HepG2 (cell line): ENCODE data around the gene HYI.

Experiments
- HES4 ChIP-seq: sonication (generic); formaldehyde crosslinking; IDR thresholded peaks from 2 replicates; pipeline ENCODE4 v1.9.0; 2021; ENCODE audit warnings: mild to moderate bottlenecking, missing genetic modification reagents, borderline replicate concordance
- POLR2AphosphoS2 ChIP-seq: IDR thresholded peaks from 2 replicates; pipeline ENCODE4 v1.6.1; 2011; ENCODE audit warnings: low read depth, low read length, improper control_type of control experiment
- POLR2AphosphoS5 ChIP-seq: IDR thresholded peaks from 2 replicates; pipeline ENCODE4 v1.6.1; 2012; ENCODE audit warnings: low read depth, low read length
- TF ChIP-seq, protein P1 (sequence below): sonication (generic); formaldehyde crosslinking; IDR thresholded peaks from 2 replicates; pipeline ENCODE4 v1.4.0; 2020; ENCODE audit warnings: missing genetic modification reagents
- TF ChIP-seq, protein P2 (sequence below): sonication (generic); formaldehyde crosslinking; IDR thresholded peaks from 2 replicates; pipeline ENCODE4 v1.4.0; 2020; ENCODE audit warnings: missing genetic modification reagents
- TF ChIP-seq, protein P3 (sequence below): sonication (generic); formaldehyde crosslinking; IDR thresholded peaks from 2 replicates; pipeline ENCODE4 v1.4.0; 2020; ENCODE audit warnings: missing genetic modification reagents
- TF ChIP-seq, protein P4 (sequence below): IDR thresholded peaks from 2 replicates; pipeline ENCODE4 v1.6.1; 2012; ENCODE audit warnings: inconsistent platforms

DNA sequence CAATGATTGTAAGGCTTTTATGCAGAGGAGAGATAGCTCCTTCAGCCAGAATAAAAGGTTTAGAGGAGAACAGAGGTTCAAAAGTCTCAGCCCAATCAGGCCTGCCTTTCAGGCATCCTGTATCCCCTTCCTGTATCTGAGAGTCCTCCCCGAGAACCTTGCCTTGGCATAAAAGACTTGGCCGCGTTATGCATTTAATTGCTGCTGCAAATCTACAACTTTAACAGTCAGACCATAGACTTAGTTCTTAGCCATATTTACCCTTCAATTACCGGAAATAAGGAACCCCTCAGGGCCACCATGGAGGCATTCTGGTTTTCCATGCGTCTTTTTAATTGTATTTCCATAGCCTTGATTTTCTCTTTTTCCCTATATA is 18.3 kb upstream of the HYI start:
- TF ChIP-seq, protein P1, sequence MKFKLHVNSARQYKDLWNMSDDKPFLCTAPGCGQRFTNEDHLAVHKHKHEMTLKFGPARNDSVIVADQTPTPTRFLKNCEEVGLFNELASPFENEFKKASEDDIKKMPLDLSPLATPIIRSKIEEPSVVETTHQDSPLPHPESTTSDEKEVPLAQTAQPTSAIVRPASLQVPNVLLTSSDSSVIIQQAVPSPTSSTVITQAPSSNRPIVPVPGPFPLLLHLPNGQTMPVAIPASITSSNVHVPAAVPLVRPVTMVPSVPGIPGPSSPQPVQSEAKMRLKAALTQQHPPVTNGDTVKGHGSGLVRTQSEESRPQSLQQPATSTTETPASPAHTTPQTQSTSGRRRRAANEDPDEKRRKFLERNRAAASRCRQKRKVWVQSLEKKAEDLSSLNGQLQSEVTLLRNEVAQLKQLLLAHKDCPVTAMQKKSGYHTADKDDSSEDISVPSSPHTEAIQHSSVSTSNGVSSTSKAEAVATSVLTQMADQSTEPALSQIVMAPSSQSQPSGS (CRISPR knock-in tag): no peak
- TF ChIP-seq POLR2AphosphoS5 (no peak), HES4 (no peak), POLR2AphosphoS2 (no peak)
- TF ChIP-seq, protein P2, sequence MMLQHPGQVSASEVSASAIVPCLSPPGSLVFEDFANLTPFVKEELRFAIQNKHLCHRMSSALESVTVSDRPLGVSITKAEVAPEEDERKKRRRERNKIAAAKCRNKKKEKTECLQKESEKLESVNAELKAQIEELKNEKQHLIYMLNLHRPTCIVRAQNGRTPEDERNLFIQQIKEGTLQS (CRISPR knock-in tag): no peak
- TF ChIP-seq, protein P3, sequence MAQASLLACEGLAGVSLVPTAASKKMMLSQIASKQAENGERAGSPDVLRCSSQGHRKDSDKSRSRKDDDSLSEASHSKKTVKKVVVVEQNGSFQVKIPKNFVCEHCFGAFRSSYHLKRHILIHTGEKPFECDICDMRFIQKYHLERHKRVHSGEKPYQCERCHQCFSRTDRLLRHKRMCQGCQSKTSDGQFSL: no peak
- TF ChIP-seq, protein P4, sequence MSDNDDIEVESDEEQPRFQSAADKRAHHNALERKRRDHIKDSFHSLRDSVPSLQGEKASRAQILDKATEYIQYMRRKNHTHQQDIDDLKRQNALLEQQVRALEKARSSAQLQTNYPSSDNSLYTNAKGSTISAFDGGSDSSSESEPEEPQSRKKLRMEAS: no peak
